Sigmoid colon (tissue), 4 donors: ENCODE measurements around the gene KRT82.

Experiments used
- POLR2A ChIP-seq, 2 donors: fragments of 450-650 bp; IDR thresholded peaks; one replicate each; pipeline ENCODE4 v1.6.1; 2016; ENCODE audit warnings: antibody characterized with exemption in 2 of 2, mild to moderate bottlenecking in 2 of 2, moderate library complexity in 2 of 2
- POLR2AphosphoS5 ChIP-seq, 4 donors: sonication (generic); formaldehyde crosslinking; IDR thresholded peaks; one replicate each; pipeline ENCODE4 v1.6.1; 2017; ENCODE audit warnings: antibody characterized with exemption in 4 of 4
- TF ChIP-seq, protein P1 (sequence below), 4 experiments: fragments of 450-650 bp in 3 of 4; fragments of 200-600 bp in 1 of 4; IDR thresholded peaks; one replicate each; pipeline ENCODE4 v1.5.1; 2016 to 2019; ENCODE audit warnings: antibody characterized with exemption in 4 of 4, mild to moderate bottlenecking in 3 of 4, moderate library complexity in 2 of 4

- no peak for TF ChIP-seq POLR2A (IDR thresholded peaks at IDR 0.05)
- TF ChIP-seq, protein P1, sequence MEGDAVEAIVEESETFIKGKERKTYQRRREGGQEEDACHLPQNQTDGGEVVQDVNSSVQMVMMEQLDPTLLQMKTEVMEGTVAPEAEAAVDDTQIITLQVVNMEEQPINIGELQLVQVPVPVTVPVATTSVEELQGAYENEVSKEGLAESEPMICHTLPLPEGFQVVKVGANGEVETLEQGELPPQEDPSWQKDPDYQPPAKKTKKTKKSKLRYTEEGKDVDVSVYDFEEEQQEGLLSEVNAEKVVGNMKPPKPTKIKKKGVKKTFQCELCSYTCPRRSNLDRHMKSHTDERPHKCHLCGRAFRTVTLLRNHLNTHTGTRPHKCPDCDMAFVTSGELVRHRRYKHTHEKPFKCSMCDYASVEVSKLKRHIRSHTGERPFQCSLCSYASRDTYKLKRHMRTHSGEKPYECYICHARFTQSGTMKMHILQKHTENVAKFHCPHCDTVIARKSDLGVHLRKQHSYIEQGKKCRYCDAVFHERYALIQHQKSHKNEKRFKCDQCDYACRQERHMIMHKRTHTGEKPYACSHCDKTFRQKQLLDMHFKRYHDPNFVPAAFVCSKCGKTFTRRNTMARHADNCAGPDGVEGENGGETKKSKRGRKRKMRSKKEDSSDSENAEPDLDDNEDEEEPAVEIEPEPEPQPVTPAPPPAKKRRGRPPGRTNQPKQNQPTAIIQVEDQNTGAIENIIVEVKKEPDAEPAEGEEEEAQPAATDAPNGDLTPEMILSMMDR (IDR thresholded peaks at IDR 0.05), result no peak
- TF ChIP-seq POLR2AphosphoS5 (IDR thresholded peaks at IDR 0.05), result no peak
Measured at GRCh38 chr12:52428121-52428520, 22.0 kb upstream of the KRT82 start.
